HG03354 (cell line): Measurements from ENCODE around the gene SRRT.
"Not testable (repeated sequence)": the region's sequence is repeated elsewhere in the genome, so short reads cannot be mapped to it uniquely, and the experiment has no call there.

ENCODE experiments used
- ATAC-seq: cut with Tn5 transposase; IDR thresholded peaks from one replicate; pipeline ENCODE4 v1.9.1; 2021; ENCODE audit warnings: mild to moderate bottlenecking; ENCODE audit not compliant: unreplicated experiment, poor library complexity, severe bottlenecking

The SRRT gene

DNA sequence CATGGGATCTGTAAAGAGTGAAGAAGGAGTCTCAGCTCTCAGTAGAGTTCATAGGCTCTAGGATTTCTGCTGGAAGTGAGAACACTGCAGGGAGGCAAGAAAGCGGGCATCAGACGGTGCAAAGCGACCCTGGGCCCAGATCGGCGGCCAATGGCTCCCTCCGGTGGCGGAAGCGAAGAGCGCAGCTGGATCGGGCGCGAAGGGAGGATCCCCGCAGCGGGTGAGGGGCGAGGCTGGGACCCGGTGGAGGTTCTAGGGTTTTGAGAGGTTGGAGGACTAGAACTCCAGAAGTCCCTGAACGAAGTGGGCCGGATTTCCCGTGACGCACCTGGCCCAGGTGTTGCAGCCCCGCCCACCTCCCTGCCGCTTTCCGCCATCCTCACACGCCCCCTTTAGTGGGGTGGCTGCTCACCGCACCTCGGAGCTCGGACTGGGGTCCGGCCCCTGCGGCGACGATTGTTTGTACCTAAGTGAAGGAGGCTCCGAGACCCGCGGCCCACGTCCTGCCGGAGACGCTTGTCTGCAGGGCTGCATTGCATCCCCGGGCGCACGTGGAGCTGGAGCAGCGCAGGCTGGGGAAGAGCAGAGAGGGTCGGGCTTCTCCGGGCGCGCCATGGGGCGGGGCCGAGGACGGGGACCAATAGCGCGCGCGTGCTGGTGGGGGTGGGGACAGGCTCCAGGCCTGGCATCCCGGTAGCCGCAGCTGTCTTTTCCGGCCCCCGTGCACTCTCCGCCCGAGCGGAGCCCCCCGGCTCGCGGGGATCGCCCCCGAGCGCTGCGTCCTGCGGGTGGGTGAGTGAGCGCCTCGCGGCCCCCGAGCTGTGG is 22.6 kb upstream of the SRRT start, which contains the start of gene SLC12A9:
SLC12A9 (plus strand) TSS at position 666 of the 825 bp plus-strand sequence. CDS start 1,485 bp downstream, outside the sequence.
- ATAC-seq = peak; percentile 89

DNA sequence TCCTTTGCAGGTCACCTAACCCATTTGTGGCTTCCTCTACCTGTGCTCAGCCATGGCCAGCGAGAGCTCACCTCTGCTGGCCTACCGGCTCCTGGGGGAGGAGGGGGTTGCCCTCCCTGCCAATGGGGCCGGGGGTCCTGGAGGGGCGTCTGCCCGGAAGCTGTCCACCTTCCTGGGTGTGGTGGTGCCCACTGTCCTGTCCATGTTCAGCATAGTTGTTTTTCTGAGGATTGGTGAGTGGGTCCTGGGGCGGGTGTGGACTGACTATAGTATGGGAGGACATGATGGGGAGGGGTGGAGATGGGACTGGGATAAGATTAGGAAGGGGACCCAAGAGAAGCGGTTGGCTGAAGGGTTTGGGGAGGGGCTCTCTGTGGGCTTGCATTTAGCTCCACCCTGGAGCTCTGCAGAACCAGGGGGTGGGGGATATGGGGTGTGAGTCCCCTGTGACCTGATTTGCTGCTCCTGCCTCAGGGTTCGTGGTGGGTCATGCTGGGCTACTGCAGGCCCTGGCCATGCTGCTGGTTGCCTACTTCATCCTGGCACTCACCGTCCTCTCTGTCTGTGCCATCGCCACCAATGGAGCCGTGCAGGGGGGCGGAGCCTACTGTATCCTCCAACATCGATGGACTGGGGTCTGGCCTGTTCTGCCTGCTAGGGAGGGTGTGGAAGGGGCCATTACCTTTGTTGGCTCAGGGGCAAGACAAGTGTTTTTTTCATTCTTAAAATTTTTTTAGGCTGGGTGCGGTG is 20.6 kb upstream of the SRRT start:
- ATAC-seq = no peak

DNA sequence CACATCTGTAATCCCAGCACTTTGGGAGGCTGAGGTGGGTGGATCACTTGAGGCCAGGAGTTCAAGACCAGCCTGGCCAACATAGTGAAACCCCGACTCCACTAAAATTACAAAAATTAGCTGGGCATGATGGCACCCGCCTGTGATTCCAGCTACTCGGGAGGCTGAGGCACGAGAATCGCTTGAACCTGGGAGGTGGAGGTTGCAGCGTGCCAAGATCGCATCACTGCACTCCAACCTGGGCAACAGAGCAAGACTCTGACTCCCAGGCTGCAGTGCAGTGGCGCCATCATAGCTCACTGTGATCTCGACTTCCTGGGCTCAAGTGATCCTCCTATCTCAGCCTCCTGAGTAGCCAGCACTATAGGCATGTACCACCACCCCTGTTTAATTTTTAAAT is 20.0 kb upstream of the SRRT start:
- ATAC-seq = not testable (repeated sequence)

DNA sequence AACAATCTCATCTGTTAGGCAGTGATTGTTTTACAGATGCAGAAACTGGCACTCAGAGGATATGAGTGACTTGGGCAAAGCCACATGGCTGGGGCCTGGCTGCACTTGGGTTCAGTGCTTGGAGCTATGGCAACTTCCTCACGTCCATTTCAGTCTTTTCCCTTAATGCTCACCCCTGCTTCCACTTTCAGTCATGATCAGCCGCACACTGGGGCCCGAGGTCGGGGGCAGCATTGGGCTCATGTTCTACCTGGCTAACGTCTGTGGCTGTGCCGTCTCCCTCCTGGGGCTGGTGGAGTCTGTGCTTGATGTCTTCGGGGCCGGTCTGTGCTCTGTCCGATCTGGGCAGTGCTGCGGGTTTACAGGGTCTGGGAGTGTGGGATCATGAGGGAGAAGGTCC is 19.4 kb upstream of the SRRT start:
- no peak for ATAC-seq

DNA sequence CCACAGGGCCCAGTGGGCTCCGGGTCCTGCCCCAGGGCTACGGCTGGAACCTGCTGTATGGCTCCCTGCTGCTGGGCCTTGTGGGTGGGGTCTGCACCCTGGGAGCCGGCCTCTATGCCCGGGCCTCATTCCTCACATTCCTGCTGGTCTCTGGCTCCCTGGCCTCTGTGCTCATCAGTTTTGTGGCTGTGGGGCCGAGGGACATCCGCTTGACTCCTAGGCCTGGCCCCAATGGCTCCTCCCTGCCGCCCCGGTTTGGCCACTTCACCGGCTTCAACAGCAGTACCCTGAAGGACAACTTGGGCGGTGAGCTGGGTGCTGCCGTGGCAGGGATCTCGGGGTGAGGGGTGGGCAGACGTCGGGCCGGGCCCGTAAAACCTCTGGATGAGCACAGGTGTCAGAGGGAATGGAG is 18.0 kb upstream of the SRRT start:
- no peak for ATAC-seq

DNA sequence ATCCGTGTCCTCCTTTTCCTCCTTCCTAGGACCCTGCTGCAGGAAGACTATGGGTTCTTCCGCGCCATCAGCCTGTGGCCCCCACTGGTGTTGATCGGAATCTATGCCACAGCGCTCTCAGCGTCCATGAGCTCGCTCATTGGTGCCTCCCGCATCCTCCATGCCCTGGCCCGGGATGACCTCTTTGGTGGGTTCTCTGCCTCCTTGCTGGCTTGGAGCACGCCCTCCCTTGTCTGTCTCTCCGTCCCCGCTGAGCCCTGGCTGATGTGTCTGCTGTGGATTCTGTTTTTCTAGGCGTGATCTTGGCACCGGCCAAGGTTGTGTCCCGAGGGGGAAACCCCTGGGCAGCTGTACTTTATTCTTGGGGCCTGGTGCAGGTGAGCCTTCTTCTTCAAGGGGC is 15.0 kb upstream of the SRRT start:
- no peak for ATAC-seq

DNA sequence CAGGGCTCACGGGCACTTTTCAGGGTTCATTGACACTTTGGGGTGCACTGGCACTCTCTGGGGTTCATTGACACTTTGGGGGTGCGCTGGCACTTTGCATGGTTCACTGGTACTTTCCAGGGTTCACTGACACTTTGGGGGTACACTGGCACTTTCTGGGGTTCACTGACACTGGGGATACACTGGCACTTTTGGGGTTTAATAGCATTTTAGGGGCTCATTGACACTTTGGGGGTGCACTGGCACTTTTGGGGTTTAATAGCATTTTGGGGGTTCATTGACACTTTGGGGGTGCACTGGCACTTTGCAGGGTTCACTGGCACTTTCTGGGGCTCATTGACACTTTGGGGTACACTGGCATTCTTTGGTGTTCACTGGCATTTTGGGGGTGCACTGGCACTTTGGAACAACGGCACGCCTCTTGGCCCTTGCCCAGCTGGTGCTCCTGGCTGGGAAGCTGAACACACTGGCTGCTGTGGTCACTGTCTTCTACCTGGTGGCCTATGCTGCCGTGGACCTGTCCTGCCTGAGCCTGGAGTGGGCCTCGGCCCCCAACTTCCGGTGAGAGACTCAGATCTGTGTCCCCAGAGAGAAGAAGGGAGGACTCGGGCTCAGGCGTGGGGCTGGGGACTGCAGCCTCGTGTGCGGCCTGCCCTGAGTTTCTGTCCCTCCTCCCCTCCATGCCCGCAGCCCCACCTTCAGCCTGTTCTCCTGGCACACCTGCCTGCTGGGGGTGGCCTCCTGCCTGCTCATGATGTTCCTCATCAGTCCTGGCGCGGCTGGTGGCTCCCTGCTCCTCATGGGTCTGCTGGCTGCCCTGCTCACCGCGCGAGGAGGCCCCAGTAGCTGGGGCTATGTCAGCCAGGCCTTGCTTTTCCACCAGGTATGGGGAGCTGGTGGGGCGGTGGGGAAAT is 13.9 kb upstream of the SRRT start:
- ATAC-seq = no peak

DNA sequence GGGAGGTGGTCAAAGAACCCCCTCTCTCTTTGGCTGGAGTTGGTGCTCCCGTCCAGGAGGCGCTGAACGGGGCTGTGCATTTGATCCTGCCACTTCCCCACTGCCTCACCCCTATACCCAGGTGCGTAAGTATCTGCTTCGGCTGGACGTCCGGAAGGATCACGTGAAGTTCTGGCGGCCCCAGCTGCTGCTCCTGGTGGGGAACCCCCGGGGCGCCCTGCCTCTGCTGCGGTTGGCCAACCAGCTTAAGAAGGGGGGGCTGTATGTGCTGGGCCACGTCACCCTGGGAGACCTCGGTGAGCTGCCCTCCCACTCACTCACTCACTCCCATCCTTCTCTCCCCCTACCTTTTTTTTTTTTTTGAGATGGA is 13.3 kb upstream of the SRRT start:
- no peak for ATAC-seq

DNA sequence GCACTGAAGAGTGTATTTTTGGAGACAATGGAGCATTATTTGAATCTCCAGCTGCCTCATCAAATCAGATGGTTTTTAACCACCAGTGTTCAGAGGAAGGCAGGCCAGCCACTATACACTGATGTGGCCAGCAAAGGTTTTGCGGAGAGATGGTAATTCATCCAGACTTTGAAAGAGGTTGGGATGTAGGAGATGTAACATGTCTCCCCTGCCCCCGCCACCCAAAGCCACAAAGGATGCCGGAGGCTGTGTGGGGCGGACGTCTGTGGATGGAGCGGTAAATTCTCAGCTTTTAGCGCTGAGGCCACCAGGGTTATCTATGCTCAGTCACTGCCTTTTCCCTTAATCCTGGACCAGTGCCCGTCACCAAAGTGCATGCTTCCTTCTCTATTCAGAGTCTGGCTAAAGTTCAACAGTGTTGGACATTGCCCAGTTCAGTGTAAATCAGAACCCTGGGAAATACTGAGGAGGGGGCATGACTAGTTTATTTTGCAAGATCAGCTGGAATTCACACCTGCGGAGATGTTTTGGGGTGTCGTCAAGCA is 11.4 kb upstream of the SRRT start:
- no peak for ATAC-seq

DNA sequence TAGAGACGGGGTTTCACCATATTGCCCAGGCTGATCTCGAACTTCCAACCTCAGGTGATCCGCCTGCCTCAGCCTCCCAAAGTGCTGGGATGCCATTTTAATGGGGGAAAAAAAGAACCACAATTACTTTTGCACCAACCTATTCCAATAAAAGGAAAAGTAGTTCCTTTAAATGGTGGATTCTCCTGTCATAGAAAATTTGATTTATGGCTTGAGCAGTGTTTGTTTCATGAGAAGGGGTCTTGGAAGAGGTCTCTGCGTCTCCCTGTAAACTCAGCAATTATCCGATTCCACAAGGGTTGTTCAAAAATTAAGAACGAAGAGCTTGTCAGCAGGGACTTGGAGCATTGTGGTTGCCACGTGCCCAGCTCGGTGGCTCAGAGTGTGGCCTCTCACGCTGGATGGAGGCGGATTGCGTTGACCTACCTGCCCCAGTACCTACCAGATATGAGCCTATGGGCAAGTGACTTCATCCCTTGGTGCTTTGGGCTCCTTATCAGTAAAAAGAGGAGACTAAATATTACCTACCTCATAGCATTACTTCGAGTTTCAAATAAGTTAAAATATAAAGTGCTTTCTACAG is 10.5 kb upstream of the SRRT start:
- no peak for ATAC-seq

DNA sequence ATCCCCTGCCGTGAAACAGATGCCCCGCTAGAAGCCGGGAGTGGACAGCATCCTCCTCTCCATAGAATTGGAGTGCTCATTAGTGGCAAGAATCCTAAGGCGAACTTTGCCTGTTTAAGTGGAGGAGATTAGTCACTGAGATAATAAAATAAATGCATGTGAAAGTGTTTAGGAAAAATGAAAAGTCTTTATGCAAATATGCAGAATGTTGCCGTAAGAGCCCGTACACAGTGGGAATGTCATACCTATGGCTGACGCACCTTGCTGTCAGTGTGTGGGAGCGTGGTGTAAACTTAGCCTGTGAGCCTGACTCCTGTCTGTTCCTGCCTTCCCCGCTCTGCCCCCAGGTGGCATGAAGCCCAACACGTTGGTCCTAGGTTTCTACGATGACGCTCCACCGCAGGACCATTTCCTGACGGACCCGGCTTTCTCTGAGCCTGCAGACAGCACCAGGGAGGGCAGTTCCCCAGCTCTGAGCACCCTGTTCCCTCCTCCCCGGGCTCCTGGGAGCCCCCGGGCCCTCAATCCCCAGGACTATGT is 9.5 kb upstream of the SRRT start:
- no peak for ATAC-seq

DNA sequence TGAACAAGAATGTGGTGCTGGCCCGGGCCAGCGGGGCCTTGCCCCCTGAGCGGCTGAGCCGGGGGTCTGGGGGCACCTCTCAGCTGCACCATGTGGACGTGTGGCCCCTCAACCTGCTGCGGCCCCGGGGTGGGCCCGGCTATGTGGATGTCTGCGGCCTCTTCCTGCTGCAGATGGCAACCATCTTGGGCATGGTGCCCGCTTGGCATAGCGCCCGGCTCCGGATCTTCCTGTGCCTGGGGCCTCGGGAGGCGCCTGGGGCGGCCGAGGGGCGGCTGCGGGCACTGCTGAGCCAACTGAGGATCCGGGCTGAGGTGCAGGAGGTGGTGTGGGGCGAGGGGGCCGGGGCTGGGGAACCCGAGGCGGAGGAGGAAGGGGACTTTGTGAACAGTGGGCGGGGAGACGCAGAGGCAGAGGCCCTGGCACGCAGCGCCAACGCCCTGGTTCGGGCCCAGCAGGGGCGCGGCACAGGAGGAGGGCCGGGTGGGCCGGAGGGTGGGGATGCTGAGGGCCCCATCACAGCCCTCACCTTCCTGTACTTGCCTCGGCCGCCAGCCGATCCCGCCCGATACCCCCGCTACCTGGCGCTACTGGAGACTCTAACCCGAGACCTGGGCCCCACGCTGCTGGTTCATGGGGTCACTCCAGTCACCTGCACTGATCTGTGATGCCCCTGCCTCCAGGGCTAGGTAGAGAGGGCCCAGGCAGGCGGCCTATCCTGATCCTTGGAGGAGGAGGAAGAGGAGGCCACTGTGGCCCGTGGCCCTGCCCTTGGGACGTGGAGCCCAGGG is 8.8 kb upstream of the SRRT start:
- no peak for ATAC-seq

DNA sequence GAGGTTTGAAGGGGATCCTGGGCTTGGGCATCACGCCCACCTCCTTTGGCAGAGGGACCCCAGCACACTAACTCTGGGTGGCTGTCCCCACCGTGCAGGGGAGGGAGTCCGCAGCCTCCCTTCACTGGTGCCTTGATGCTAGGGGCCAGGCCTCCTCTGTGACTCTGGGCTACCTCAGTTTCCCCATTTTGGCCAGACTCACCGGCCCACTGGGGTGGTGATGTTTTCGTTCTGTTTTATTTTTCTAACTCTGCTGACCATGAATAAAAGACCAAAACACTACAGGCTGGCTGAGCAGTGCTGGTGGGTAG is 8.2 kb upstream of the SRRT start:
- no peak for ATAC-seq

DNA sequence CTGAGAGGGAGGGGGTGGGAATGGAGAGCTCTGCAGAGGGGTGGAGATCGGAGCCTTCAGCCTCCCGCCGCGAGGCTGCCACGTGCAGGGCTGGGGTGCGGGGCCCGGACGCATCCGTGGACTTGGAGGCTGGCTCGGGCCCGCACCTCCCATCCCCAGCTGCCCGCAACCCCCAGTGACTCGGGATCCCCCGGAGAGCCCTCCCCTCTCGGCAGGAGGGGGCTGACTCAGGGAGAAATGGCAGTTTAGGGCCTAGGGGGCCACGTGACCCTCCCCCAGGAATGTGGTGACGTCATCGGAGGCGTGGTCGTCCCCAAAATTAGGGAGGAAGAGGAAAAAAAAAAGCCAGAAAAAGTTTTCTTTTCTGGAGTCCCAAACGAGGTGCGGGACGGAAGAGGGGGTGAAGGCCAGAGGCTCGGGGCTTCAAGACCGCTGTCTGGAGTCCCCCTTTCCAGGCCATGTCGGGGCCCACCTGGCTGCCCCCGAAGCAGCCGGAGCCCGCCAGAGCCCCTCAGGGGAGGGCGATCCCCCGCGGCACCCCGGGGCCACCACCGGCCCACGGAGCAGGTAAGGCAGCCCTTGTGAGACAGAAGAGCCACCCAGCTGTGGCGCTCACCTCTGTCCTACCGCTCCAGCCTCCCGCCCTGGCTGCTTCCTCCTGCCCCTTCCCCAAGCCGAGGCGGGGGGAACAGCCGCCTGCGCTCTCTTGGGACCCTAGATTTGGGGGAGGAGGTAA is 7.7 kb upstream of the SRRT start, which contains the start of gene TRIP6:
TRIP6 (plus strand) TSS at position 348 of the 736 bp plus-strand sequence; CDS start at position 459, 111 bp downstream.
- peak; percentile 65 for ATAC-seq

DNA sequence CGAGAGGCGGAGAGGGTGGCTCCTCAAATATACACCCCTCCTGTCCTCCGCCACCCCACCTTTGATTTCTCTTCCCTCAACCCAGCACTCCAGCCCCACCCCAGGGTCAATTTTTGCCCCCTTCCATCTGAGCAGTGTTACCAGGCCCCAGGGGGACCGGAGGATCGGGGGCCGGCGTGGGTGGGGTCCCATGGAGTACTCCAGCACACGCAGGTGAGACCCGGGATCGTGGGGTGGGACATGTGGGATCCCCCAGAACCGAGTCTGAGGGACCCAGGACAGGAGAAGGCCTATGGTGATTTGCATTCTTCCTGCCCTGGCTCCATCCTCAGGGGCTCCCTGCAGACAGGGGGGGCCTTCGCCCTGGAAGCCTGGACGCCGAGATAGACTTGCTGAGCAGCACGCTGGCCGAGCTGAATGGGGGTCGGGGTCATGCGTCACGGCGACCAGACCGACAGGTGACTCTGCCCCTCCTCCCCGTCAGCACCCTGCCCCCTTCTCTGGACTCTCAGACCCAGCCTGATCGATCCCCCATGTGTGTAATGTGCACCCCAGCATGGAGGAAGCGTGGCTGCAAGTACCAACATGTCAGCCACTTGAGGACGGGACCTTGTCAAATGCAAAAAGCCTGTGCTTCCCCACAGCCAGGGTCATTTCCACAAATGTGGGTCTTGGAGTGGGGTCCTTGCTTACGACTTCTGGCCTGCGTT is 7.0 kb upstream of the SRRT start:
- peak; percentile 16 for ATAC-seq

DNA sequence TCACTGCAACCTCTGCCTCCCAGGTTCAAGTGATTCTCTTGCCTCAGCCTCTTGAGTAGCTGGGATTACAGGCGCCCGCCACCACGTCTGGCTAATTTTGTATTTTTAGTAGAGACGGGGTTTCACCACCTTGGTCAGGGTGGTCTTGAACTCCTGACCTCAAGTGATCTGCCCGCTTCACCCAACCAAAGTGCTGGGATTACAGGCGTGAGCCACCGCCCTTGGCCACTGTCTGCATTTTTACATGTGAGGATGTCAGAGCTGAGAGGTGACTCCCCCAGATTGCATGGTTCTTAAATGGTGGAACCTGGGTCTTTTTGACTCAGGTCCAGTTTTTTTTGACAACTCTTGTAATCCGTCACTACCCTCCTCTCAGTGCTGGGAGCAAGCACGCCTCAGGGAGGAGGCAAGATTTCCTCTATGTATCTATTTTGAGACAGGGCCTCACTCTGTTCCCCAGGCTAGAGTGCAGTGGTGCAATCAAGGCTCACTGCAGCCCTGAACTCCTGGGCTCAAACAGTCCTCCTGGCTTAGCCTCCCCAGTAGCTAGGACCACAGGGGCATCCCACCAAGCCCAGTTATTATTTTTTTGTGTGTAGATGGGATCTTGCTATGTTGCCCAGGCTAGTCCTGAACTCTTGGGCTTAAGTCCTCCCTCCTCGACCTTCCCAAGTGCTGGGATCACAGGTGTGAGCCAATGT is 1.2 kb upstream of the SRRT start:
- no peak for ATAC-seq

DNA sequence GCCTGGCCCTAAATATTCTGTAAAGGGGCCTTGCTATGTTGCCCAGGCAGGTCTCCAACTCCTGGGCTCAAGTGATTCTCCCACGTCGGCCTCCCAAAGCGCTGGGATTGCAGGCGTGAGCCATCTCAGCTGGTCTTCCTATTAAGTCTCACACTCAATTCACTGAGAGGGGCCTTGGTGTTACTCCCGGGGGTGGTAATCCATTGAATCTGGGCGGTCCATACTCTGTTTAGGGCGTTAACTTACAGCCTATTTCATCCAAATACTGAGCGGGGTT is 665 bp upstream of the SRRT start:
- ATAC-seq = no peak
